ENCODE measurements around the gene CEP41.
"Not testable (repeated sequence)": the region's sequence is repeated elsewhere in the genome, so short reads cannot be mapped to it uniquely, and the experiment has no call there.

Gene CEP41

DNA sequence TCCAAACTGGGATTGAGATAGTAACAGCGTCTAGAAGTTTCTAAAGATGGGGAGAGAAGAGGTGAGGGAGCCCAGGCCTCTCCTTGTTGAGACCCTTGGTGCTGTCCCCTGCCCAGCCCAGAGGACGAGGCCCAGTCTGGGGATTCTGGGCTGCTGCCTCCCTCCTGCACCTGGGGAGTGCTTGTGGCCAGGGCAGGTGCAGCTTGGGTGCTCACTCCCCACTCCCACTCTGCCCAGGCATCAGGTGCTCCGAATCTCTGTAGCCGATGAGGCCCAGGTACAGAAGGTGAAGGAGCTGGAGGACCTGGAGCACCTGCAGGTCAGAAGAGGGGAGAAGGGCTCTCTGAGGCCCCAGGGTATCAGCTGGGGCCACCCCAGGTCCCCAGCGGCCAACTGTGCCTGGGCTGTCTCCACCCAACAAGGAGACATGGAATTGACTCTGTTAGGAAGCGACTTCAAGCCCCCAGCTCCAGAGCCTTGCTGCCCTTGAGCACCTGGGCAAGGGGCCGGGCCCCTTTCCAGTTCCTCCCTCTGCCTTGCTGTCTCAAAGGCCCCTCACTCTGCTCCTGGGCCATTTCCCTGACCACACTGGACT is 59.9 kb downstream of the CEP41 start:
- H3K27ac ChIP-seq (ENCODE audit: low read depth, low read length), result no peak overlapping the region
- H3K9ac ChIP-seq (ENCODE audit: low read length), result no peak overlapping the region
- H3K27me3 ChIP-seq (ENCODE audit: control insufficient read depth, insufficient read depth, low read length), result no peaks in the 10 kb centered on the region
- peaks cover 4% of the 10 kb centered on the region for H3K4me1 ChIP-seq (ENCODE audit: control insufficient read depth, insufficient read depth, low read length)
- H3K4me3 ChIP-seq (ENCODE audit: low read length), result no peak overlapping the region
- H3K36me3 ChIP-seq (ENCODE audit: control insufficient read depth, insufficient read depth, low read length), result no peaks in the 10 kb centered on the region

DNA sequence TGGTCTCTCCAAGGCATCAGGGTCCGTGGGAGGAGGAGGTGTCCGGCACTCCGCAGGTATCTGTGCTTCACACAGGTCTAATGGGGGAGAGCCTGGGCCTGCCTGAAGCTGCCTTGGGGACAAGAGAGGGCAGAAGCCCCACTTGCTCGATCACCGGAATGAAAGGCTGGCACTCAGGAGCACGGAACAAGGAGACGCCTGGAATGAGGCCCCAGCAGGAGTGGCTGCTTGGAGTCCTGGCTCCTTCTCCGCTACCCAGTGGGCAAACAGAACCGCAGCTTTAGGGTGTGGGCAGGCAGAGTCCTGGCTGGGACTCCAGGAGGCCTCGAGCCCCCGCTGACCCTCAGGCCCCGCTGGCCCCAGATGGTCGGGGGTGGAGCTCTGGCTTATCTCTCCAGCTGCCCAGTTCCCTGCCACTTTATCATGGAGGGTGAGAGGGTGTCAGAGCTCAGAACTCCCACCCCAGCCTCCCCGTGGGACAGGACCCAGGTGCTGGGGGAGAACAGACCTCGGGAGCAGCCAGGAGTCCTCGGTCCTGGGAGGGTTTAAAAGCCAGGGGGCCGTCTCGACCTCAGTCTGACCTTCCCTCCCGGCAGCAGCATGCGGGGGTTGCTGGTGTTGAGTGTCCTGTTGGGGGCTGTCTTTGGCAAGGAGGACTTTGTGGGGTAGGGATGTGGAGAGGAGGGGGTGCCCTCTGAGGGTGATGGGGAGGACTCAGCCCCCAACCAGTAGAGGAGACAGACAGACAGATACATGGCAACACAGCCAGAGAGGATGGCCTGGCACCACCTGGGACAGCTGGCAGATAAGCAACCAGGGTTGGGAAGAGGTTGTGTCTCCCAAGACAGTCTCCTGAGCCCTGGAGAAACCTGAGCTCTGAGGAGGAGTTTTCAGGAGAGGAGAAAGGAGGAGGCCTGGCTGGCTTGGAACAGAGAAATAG is 60.6 kb downstream of the CEP41 start, which contains the start of gene CPA1:
CPA1 (plus strand) TSS at position 574 of the 940 bp plus-strand sequence; CDS start at position 601, 27 bp downstream.
- Histone ChIP-seq H3K36me3 (ENCODE audit: control insufficient read depth, insufficient read depth, low read length) (no peaks in the 10 kb centered on the region), H3K27ac (ENCODE audit: low read depth, low read length) (no peak within 1 kb of the TSS), H3K9ac (ENCODE audit: low read length) (no peak within 1 kb of the TSS), H3K27me3 (ENCODE audit: control insufficient read depth, insufficient read depth, low read length) (no peaks in the 10 kb centered on the region), H3K4me1 (ENCODE audit: control insufficient read depth, insufficient read depth, low read length) (peaks cover 4% of the 10 kb centered on the region), H3K4me3 (ENCODE audit: low read length) (no peak within 1 kb of the TSS)

DNA sequence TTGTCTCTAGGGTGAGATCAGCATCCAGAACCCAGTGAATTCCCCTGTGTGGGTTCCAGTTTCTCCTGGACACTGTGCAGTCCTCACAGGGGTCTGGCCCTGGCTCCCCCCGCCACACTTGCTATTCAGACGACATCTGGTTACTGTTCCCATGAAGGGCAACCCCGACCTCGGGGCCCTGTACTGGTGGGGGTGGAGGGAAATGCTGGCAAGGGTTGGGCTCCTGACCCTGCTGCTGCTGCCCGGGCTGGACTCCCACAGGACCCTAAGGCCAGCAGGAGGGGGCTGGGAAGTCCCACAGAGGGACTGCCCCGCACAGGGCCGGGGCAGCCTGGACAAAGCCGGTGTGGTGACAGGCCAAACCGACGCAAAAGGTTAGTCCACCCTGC is 61.3 kb downstream of the CEP41 start:
- no peaks in the 10 kb centered on the region for H3K27me3 ChIP-seq (ENCODE audit: control insufficient read depth, insufficient read depth, low read length)
- no peak overlapping the region for H3K9ac ChIP-seq (ENCODE audit: low read length)
- H3K4me3 ChIP-seq (ENCODE audit: low read length), result no peak overlapping the region
- peaks cover 4% of the 10 kb centered on the region for H3K4me1 ChIP-seq (ENCODE audit: control insufficient read depth, insufficient read depth, low read length)
- H3K36me3 ChIP-seq (ENCODE audit: control insufficient read depth, insufficient read depth, low read length), result no peaks in the 10 kb centered on the region
- H3K27ac ChIP-seq (ENCODE audit: low read depth, low read length), result no peak overlapping the region

DNA sequence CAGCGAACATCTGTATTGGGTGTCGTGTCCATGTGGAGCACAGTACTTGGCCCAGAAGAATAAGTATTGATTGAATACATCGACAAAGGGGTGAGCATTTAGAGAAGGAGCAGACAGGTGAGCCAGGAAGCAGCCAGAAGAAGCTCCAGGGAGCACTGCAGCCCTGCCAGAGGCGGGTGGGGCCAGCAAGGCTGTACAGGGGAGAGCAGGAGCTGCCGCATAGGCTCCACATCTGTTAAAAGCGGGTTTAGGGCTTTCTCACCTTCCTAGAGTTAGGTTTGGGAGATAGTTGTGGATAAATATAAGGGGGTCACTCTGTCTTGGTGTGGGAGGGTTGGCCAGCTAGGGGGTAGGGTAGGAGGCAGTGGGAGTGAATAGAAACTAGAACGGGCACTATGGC is 61.8 kb downstream of the CEP41 start:
- no peak overlapping the region for H3K27ac ChIP-seq (ENCODE audit: low read depth, low read length)
- H3K9ac ChIP-seq (ENCODE audit: low read length), result no peak overlapping the region
- peaks cover 10% of the 10 kb centered on the region for H3K4me1 ChIP-seq (ENCODE audit: control insufficient read depth, insufficient read depth, low read length)
- H3K4me3 ChIP-seq (ENCODE audit: low read length), result no peak overlapping the region
- no peaks in the 10 kb centered on the region for H3K36me3 ChIP-seq (ENCODE audit: control insufficient read depth, insufficient read depth, low read length)
- H3K27me3 ChIP-seq (ENCODE audit: control insufficient read depth, insufficient read depth, low read length), result no peaks in the 10 kb centered on the region

DNA sequence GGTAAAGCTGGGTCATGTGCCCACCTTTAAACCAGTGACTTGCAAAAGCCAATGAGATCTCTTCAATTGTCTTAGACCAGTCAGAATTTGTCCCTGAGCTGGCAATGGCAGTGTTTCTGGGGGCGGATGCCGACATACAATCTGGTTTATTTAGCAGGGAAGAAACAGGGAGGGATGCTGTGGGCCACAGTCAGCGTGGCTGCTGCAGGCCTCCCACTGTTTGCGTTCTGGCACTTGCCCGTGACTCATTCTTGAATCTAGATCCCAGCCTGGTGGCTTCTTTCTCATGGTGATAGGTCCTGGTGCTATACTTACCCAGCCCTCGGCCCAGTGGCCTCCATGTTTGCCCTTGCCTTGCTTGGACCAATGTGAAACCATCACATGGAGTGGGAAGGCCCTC is 63.6 kb downstream of the CEP41 start:
- H3K9ac ChIP-seq (ENCODE audit: low read length), result no peak overlapping the region
- H3K4me1 ChIP-seq (ENCODE audit: control insufficient read depth, insufficient read depth, low read length), result peaks cover 27% of the 10 kb centered on the region
- no peaks in the 10 kb centered on the region for H3K27me3 ChIP-seq (ENCODE audit: control insufficient read depth, insufficient read depth, low read length)
- no peak overlapping the region for H3K27ac ChIP-seq (ENCODE audit: low read depth, low read length)
- H3K4me3 ChIP-seq (ENCODE audit: low read length), result no peak overlapping the region
- H3K36me3 ChIP-seq (ENCODE audit: control insufficient read depth, insufficient read depth, low read length), result no peaks in the 10 kb centered on the region

DNA sequence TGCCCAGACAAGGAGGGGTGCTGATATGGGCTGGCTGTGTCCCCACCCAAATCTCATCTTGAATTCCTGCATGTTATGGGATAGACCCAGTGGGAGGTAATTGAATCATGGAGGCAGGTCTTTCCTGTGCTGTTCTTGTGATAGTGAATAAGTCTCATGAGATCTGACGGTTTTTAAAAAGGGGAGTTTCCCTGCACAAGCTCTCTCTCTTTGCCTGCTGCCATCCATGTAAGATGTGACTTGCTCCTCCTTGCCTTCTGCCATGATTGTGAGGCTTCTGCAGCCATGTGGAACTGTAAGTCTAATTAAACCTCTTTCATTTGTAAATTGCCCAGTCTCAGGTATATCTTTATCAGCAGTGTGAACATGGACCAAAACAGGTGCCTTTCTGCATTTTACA is 64.4 kb downstream of the CEP41 start:
- H3K36me3 ChIP-seq (ENCODE audit: control insufficient read depth, insufficient read depth, low read length); H3K4me3 ChIP-seq (ENCODE audit: low read length); H3K27me3 ChIP-seq (ENCODE audit: control insufficient read depth, insufficient read depth, low read length); H3K9ac ChIP-seq (ENCODE audit: low read length); H3K27ac ChIP-seq (ENCODE audit: low read depth, low read length): not testable (repeated sequence)
- peaks cover 30% of the 10 kb centered on the region for H3K4me1 ChIP-seq (ENCODE audit: control insufficient read depth, insufficient read depth, low read length)

DNA sequence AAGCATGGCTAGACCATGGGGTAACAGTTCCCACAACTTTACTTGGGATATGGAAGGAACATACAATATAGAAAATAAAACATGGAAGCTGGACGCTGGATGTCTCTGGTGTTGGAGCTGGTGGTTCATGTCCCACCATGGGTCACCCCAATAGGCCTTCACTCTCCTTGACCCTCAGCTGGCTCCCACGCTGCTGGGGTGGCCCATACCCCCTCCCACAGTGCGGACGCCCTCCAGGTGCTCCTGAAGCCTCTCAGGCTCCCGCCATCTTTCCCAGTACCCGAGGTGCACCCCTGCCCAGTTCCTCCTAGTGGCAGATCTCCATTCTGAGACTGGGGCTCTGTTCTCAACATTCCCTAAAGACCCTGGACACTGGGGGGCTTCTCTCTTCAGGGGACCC is 66.3 kb downstream of the CEP41 start:
- Histone ChIP-seq H3K36me3 (ENCODE audit: control insufficient read depth, insufficient read depth, low read length) (no peaks in the 10 kb centered on the region), H3K27me3 (ENCODE audit: control insufficient read depth, insufficient read depth, low read length) (no peaks in the 10 kb centered on the region), H3K4me1 (ENCODE audit: control insufficient read depth, insufficient read depth, low read length) (peaks cover 30% of the 10 kb centered on the region), H3K4me3 (ENCODE audit: low read length) (no peak overlapping the region), H3K27ac (ENCODE audit: low read depth, low read length) (peak overlapping the region; percentile 97), H3K9ac (ENCODE audit: low read length) (no peak overlapping the region)

DNA sequence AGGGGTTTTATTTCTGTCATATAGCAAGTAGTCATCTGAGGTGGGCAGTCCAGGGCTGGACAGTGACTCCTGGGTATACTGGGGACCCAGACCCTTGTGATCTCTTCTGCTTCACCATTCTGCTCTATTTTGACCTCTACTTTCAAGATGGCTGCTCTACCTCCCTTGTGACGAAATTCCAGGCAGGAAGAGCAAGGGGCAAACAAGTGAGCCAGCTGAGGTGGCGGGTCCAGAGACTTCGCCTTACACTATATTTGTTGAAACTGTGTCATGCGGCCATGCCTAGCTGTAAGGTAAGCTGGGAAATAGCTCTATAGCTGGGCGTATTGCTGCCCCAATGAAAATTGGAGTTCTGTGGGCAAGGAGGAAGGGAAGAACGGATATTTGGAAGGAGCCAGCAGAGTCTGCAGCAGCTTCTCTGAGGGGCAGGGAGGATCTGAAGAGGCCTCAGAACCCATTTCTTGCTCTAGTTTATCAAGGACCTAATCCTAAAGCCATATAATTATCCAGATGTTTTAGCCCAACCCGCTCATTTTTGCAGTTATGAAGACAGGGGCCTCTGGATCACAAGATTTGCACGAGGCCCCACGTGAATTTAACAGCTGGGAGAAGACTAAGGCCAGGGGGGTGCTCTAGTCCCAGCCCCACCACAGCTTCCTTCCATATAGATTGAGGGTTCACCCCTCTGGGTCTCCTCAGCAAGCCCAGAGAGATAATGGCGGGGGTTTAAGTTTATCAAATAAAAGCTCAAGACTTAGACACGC is 68.2 kb downstream of the CEP41 start:
- no peaks in the 10 kb centered on the region for H3K36me3 ChIP-seq (ENCODE audit: control insufficient read depth, insufficient read depth, low read length)
- peak overlapping the region; percentile 97 for H3K27ac ChIP-seq (ENCODE audit: low read depth, low read length)
- H3K4me3 ChIP-seq (ENCODE audit: low read length), result no peak overlapping the region
- no peak overlapping the region for H3K9ac ChIP-seq (ENCODE audit: low read length)
- H3K27me3 ChIP-seq (ENCODE audit: control insufficient read depth, insufficient read depth, low read length), result no peaks in the 10 kb centered on the region
- H3K4me1 ChIP-seq (ENCODE audit: control insufficient read depth, insufficient read depth, low read length), result peaks cover 35% of the 10 kb centered on the region

DNA sequence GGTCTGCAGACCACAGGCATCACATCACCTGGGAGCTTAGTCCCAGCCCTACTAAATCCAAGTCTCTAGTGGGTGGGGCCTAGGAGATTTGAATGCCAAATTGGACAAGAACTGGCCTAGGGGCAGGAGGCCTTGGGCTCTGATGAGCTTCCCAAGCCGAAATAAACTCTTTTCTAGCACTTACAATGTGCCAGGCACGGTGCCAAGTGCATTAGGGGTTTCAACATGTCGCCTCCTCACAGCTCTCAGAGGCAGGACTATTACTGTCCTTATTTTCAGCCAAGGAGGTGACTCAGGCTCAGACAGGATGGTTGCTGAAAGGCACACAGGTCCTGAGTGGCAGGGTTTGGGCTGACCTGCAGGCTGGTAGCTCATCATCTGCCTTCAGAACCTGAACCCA is 69.8 kb downstream of the CEP41 start:
- Histone ChIP-seq H3K36me3 (ENCODE audit: control insufficient read depth, insufficient read depth, low read length) (no peaks in the 10 kb centered on the region), H3K27me3 (ENCODE audit: control insufficient read depth, insufficient read depth, low read length) (no peaks in the 10 kb centered on the region), H3K9ac (ENCODE audit: low read length) (no peak overlapping the region), H3K4me1 (ENCODE audit: control insufficient read depth, insufficient read depth, low read length) (peaks cover 35% of the 10 kb centered on the region), H3K4me3 (ENCODE audit: low read length) (no peak overlapping the region), H3K27ac (ENCODE audit: low read depth, low read length) (peak overlapping the region; percentile 56)

DNA sequence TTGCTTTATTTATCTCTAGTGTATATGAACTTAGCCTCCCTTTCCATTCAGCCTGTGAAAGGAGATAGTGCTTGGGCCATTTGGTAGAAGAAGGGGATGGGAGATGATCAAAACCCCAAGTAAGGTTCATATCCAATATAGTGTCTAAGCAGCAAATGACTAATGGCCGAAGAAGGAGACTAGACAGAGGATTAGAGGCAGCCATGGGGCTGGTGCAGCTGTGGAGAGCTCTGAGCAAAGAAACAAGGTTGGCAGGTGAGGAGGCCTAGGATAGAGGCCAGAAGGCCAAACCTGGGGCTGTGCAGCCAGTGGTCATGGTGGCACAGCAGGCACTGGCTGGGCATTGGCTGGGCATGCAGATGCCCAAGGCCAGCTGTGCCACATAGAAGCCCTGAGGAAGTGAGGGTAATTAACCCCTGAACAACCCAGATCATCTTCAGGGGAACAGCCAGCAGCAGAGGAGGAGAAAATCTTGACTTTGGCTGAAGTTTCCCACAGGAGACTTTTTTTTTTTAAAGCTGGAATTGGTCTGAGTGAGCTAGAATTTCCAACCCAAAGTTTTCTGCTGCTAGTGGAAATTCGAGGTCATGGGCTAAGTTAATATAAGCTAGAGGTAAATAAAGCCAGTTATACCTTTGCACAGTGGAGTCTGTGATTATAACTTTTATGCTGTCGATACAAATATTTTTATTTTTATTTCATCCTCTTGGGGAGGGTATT is 70.8 kb downstream of the CEP41 start:
- Histone ChIP-seq H3K27ac (ENCODE audit: low read depth, low read length) (no peak overlapping the region), H3K4me3 (ENCODE audit: low read length) (no peak overlapping the region), H3K27me3 (ENCODE audit: control insufficient read depth, insufficient read depth, low read length) (no peaks in the 10 kb centered on the region), H3K9ac (ENCODE audit: low read length) (no peak overlapping the region), H3K36me3 (ENCODE audit: control insufficient read depth, insufficient read depth, low read length) (no peaks in the 10 kb centered on the region), H3K4me1 (ENCODE audit: control insufficient read depth, insufficient read depth, low read length) (peaks cover 37% of the 10 kb centered on the region)

DNA sequence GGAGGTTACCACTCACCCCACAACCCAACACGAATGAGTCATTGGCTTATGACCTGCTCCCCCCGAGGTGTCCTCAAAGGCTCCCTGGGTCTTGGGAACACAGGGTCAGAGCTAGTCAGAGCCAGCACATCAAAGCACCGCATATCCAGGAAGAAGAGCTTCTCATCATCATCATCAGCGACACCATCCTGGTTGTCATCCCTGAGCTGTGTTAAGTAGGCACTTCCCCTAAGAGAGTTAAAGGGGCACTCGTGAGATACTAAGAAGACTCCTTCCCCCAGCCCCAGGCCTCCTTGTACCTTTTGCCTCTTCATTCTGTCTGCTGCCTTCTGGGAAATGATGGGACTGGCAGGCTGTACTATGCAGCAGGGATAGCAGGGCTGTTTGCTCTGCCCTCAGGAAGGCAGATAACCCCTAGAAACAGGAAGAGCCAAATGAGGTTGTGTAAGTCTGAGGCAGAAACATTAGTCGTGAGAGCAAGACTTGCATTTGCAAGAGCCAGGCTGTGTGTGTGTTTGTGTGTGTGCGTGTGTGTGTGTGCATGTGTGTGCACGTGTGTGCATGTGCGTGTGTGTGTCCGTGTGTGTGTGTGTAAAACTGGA is 71.6 kb downstream of the CEP41 start:
- Histone ChIP-seq H3K27ac (ENCODE audit: low read depth, low read length) (no peak overlapping the region), H3K4me3 (ENCODE audit: low read length) (no peak overlapping the region), H3K27me3 (ENCODE audit: control insufficient read depth, insufficient read depth, low read length) (no peaks in the 10 kb centered on the region), H3K9ac (ENCODE audit: low read length) (no peak overlapping the region), H3K36me3 (ENCODE audit: control insufficient read depth, insufficient read depth, low read length) (no peaks in the 10 kb centered on the region), H3K4me1 (ENCODE audit: control insufficient read depth, insufficient read depth, low read length) (peaks cover 35% of the 10 kb centered on the region)
